ENCODE data around the gene CYB561. TPM values are rescaled to one million over a fixed set of nuclear protein-coding genes. Genes with fewer than 3 reads are reported as not detected.
"Not testable (repeated sequence)": the region's sequence is repeated elsewhere in the genome, so short reads cannot be mapped to it uniquely, and the experiment has no call there.

CYB561 gene
- total RNA-seq, 1 donor from 2014 or later: 34.6 TPM

GRCh38 chr17:63479495-63480184 is 33.5 kb upstream of the CYB561 start:
- DNase-seq (ENCODE audit: low read depth, low spot score): no peak

GRCh38 chr17:63478814-63479494 is 32.8 kb upstream of the CYB561 start:
- peak; percentile 70 for DNase-seq (ENCODE audit: low read depth, low spot score)

GRCh38 chr17:63477480-63478440 is 31.7 kb upstream of the CYB561 start:
- DNase-seq (ENCODE audit: low read depth, low spot score): no peak

- DNase-seq (ENCODE audit: low read depth, low spot score): no peak
These were observed 30.9 kb upstream of the CYB561 start, which contains the start of gene ACE for GRCh38 chr17:63476854-63477479. Gene ACE, plus strand, starts transcription at chr17:63477061. Its CDS starts 34 bp downstream, at chr17:63477095.

- no peak for DNase-seq (ENCODE audit: low read depth, low spot score)
These were observed 30.4 kb upstream of the CYB561 start for GRCh38 chr17:63476459-63476853.

GRCh38 chr17:63475491-63476412 is 29.6 kb upstream of the CYB561 start:
- no peak for DNase-seq (ENCODE audit: low read depth, low spot score)

DNA sequence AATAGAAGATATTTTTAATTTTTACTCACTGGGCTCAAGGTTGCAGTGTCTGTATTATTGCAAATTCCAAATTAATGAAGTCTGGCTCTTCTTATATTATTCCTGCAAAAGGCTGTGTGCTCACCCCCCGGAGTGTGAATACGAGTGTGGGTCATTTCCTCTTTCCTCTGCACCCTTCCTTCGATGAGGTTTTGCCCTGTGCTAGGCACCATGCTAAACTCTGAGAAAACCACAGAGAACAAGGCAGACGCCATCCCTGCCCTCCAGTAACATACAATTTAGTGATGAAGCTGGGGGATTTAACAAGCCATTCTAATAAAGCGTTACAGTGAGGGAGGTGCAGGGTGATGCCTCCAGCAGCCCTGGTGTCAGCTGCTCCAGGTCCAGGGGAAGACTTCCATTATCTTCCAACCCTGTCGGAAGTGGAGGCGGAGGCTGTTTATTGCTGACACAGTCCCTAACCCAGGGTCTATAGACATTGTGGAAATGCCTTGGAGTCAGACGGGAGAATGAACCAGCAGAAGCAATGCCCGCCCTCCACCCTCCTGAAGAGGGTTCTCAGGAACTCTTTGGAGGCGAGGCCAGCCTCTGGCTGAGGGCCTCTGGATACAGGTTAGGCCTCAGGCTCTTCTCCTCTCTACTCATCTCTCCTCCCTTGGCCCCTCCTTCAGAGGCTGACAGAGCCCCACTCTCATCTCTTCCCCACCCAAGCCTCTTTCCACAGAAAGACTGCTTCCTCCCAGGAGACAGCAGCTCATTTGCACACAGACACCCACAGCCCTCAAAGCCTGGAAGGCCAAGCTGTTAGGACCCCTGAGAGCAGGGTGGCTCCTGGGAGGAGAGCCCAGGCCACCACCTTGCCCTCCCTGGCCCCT is 28.7 kb upstream of the CYB561 start:
- DNase-seq (ENCODE audit: low read depth, low spot score): no peak

- peak; percentile 80 for DNase-seq (ENCODE audit: low read depth, low spot score)
These were observed 28.1 kb upstream of the CYB561 start for GRCh38 chr17:63474174-63474573.

- not testable (repeated sequence) for DNase-seq (ENCODE audit: low read depth, low spot score)
These were observed 22.0 kb upstream of the CYB561 start for GRCh38 chr17:63468099-63468498.

DNA sequence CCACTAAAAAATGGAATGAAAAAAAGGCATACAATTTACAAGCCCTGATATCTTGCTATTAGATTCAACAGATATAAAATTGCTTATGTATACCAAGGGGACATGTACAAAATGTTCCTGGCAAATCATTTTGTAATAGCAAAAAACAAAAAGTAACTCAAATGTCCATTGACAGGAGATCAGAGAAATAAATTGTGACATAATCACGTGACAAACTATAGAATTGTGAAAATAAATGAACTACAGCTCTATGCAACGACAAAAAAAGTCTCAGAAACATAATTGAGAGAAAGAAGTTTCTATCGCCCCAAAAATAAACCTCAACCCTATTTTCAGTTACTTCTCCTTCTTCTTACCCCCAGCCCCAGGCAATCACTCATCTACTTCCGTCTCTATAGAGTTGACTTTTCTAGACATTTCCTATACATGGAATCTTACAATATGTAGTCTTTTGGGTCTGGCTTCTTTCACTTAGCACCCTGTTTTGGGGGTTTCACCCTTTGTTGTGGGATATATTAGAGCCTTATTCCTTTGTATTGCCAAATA is 18.7 kb upstream of the CYB561 start:
- DNase-seq (ENCODE audit: low read depth, low spot score): no peak

- no peak for DNase-seq (ENCODE audit: low read depth, low spot score)
These were observed 17.7 kb upstream of the CYB561 start for GRCh38 chr17:63463771-63464170.

DNA sequence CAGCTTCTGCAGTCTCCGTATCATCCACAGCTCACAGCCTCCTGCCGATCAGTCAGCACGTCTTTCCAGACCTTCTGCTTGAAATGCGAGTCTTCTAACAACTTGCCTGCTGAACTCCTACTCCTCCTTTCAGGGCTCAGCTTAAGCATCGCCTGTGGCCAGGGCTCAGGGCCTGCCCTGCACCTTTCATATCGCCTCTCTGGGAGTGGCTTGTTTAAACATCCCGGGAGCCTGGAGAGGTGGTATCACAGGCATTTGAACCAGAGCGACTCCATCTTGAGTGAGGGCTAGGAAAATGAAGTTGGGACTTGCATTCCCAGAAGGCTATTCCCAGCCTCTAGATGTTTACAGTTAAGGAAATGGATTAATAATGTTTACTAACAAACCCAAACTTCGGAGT is 13.9 kb upstream of the CYB561 start:
- no peak for DNase-seq (ENCODE audit: low read depth, low spot score)

GRCh38 chr17:63458478-63458877 is 12.4 kb upstream of the CYB561 start:
- DNase-seq (ENCODE audit: low read depth, low spot score): no peak

GRCh38 chr17:63455417-63455816 is 9.3 kb upstream of the CYB561 start:
- DNase-seq (ENCODE audit: low read depth, low spot score): no peak

DNA sequence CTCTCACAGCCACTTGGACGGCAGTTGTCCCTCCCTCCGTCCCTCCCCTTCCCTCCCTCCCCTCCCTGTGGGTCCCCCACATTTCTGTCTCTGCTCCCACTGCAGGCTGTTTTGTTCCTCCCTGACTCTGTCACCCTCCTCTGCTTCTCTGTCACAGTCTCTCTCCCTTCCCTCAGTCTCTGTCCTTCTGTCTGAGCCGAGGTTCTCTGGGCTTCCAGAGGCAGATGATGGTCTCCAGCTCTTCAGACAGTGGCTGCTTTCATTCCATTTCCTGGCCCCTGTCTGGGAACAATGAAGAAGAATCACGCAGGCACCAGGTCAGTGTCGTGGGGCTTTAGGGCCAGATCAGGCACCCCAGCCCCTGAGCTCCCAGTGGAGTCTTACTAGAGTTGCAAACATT is 8.8 kb upstream of the CYB561 start:
- no peak for DNase-seq (ENCODE audit: low read depth, low spot score)

DNA sequence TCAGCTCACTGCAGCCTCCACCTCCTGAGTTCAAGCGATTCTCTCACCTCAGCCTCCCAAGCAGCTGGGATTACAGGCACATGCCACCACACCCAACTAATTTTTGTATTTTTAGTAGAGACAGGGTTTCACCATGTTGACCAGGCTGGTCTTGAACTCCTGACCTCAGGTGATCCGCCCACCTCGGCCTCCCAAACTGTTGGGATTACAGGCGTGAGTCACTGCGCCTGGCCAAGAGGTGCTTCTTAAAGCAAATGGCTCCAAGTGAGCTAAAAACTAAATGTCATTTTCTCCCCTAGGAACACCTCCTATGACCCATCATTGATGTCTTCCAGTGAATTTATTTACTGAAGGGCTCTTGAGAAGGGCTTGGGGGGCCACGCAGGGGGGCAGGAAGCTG is 8.3 kb upstream of the CYB561 start:
- not testable (repeated sequence) for DNase-seq (ENCODE audit: low read depth, low spot score)

GRCh38 chr17:63452962-63453551 is 7.0 kb upstream of the CYB561 start:
- DNase-seq (ENCODE audit: low read depth, low spot score): no peak
